Endothelial cell of umbilical vein (primary cell): ENCODE results near the gene ZDHHC22. TPM values are rescaled to one million over a fixed set of nuclear protein-coding genes. Genes with fewer than 3 reads are reported as not detected.

Experiments used
- BruUV-seq: library from RNA; stranded (reverse); fragments of 400-500 nt; replicated peaks from 2 replicates; lab custom pipeline; 2021; lab: Mats Ljungman, UMichigan
- CTCF ChIA-PET: fragments of 300-600, 350-600 bp; sonication (Branson Sonifier 250); formaldehyde crosslinking; loops from one replicate; lab custom pipeline; 2021; ENCODE audit warnings: antibody characterized with exemption, inconsistent platforms; lab: Charles Lee
- POLR2A ChIA-PET: fragments of 300-600, 350-600 bp; sonication (Branson Sonifier 250); formaldehyde crosslinking; loops from one replicate; lab custom pipeline; 2021; ENCODE audit warnings: antibody characterized with exemption, inconsistent platforms; lab: Charles Lee
- DNase-seq: peaks from one replicate; pipeline ENCODE4 v3.0.0-alpha.2; 2011; ENCODE audit warnings: low read depth, low spot score
- FAIRE-seq: peaks from 2 replicates; lab custom pipeline; 2011; peaks lifted over from hg19 to GRCh38; lab: Jason Lieb, UNC
- H2AFZ ChIP-seq: 2 replicates; pipeline ENCODE4 v1.6.0; 2012; ENCODE audit warnings: low read depth, low read length, control low read depth, inconsistent platforms
- H3K27ac ChIP-seq: 2 replicates; pipeline ENCODE4 v1.5.1; 2011; ENCODE audit warnings: low read depth, mild to moderate bottlenecking, control low read depth, low read length, moderate library complexity; ENCODE audit not compliant: insufficient read depth
- H3K27me3 ChIP-seq, 2 experiments: 2 replicates each; pipeline versions ENCODE4 v1.6.0 to v1.6.1; 2011; ENCODE audit warnings: low read length in 2 of 2, mixed read lengths in 1 of 2; ENCODE audit not compliant: control insufficient read depth in 2 of 2, insufficient read depth in 2 of 2
- H3K36me3 ChIP-seq, 2 experiments: 2 replicates in 1 of 2; 3 replicates in 1 of 2; pipeline ENCODE4 v1.5.1; 2011; ENCODE audit warnings: low read length in 2 of 2, mild to moderate bottlenecking in 1 of 2, moderate library complexity in 1 of 2; ENCODE audit not compliant: control insufficient read depth in 2 of 2, insufficient read depth in 2 of 2; ENCODE audit errors: extremely low read depth in 1 of 2
- H3K4me1 ChIP-seq: 3 replicates; pipeline ENCODE4 v1.5.1; 2011; ENCODE audit warnings: mild to moderate bottlenecking, low read length; ENCODE audit not compliant: control insufficient read depth, insufficient read depth; ENCODE audit errors: extremely low read depth
- H3K4me2 ChIP-seq: 2 replicates; pipeline ENCODE4 v1.6.1; 2011; ENCODE audit warnings: low read length, control low read depth, mixed read lengths; ENCODE audit not compliant: insufficient read depth
- H3K4me3 ChIP-seq, 3 experiments: fragments of 200-600 bp in 1 of 3; sonication (generic), shearing (Covaris generic) in 1 of 3; replicated peaks in 1 of 3; 2 replicates each; pipeline ENCODE4 v1.5.1; 2011 to 2016; ENCODE audit warnings: control low read depth in 3 of 3, low read length in 3 of 3, mild to moderate bottlenecking in 2 of 3, inconsistent platforms in 1 of 3, low read depth in 1 of 3, moderate library complexity in 1 of 3; ENCODE audit not compliant: insufficient read depth in 1 of 3
- H3K79me2 ChIP-seq: 2 replicates; pipeline ENCODE4 v1.6.0; 2012; ENCODE audit warnings: low read length, inconsistent platforms; ENCODE audit not compliant: control insufficient read depth, insufficient read depth
- H3K9ac ChIP-seq: replicated peaks from 2 replicates; pipeline ENCODE3; 2011; ENCODE audit warnings: low read length, control low read depth; ENCODE audit not compliant: insufficient read depth; ENCODE audit errors: extremely low read depth
- H3K9me1 ChIP-seq: replicated peaks from 3 replicates; pipeline ENCODE4 v1.6.0; 2011; ENCODE audit warnings: mild to moderate bottlenecking, low read length; ENCODE audit not compliant: control insufficient read depth, insufficient read depth; ENCODE audit errors: extremely low read depth
- H3K9me3 ChIP-seq: replicated peaks from 2 replicates; pipeline ENCODE4 v1.5.1; 2012; ENCODE audit warnings: low read length, inconsistent platforms; ENCODE audit not compliant: control insufficient read depth, insufficient read depth
- H4K20me1 ChIP-seq: replicated peaks from 2 replicates; pipeline ENCODE3; 2011; ENCODE audit warnings: mild to moderate bottlenecking, low read length; ENCODE audit not compliant: control insufficient read depth, insufficient read depth; ENCODE audit errors: extremely low read depth
- EZH2 ChIP-seq: IDR thresholded peaks from 2 replicates; pipeline ENCODE4 v1.6.1; 2012; ENCODE audit warnings: borderline replicate concordance, low read depth, mild to moderate bottlenecking, moderate library complexity, low read length, inconsistent platforms; ENCODE audit not compliant: severe bottlenecking
- FOS ChIP-seq: IDR thresholded peaks from 2 replicates; pipeline ENCODE4 v1.6.1; 2011; ENCODE audit warnings: mild to moderate bottlenecking, low read length, moderate library complexity, borderline replicate concordance; ENCODE audit not compliant: insufficient read depth
- GATA2 ChIP-seq: IDR thresholded peaks from 2 replicates; pipeline ENCODE4 v1.7.0; 2011; ENCODE audit warnings: low read depth, mild to moderate bottlenecking, moderate library complexity, mixed read lengths, low read length; ENCODE audit not compliant: insufficient read length, insufficient read depth
- JUN ChIP-seq: IDR thresholded peaks from 2 replicates; pipeline ENCODE4 v1.6.1; 2011; ENCODE audit warnings: borderline replicate concordance, low read depth; ENCODE audit not compliant: insufficient read length, insufficient read depth
- MAX ChIP-seq: IDR thresholded peaks from 2 replicates; pipeline ENCODE4 v1.6.1; 2011; ENCODE audit not compliant: insufficient read depth, insufficient read length
- MYC ChIP-seq: IDR thresholded peaks from one replicate; pipeline ENCODE4 v1.6.1; 2011; ENCODE audit warnings: mild to moderate bottlenecking, low read depth, low read length
- POLR2A ChIP-seq: IDR thresholded peaks from 2 replicates; pipeline ENCODE4 v1.6.1; 2012; ENCODE audit warnings: low read depth, mild to moderate bottlenecking, control low read depth, low read length
- POLR2AphosphoS5 ChIP-seq: IDR thresholded peaks from 2 replicates; pipeline ENCODE4 v1.6.1; 2012; ENCODE audit warnings: low read depth, mild to moderate bottlenecking, control low read depth, low read length, moderate library complexity; ENCODE audit not compliant: insufficient read depth
- dilution Hi-C: fragments of 300-500 bp; cut with MboI; formaldehyde crosslinking; loops from one replicate; pipeline ENCODE4 v1.15.0; 2019; ENCODE audit warnings: low sequenced_read_pairs; ENCODE audit not compliant: extremely low pct_ligation_motif_present
- intact Hi-C: fragments of 100-400 bp; cut with micrococcal nuclease; formaldehyde crosslinking; loops from one replicate; pipeline ENCODE4 v1.10.0; 2022
- polyA plus RNA-seq, 4 experiments: library from polyadenylated mRNA; depleted of rRNA in 3 of 4; stranded (reverse) in 3 of 4; unstranded in 1 of 4; fragments of >200 nt; gene quantifications; 2 replicates each; pipeline versions ENCODE4 v1.2.1 to v1.2.3, GENCODE V29; 2011 to 2012; ENCODE audit warnings: missing spikeins in 1 of 4
- total RNA-seq: library from RNA; stranded (reverse); gene quantifications from 2 replicates; pipeline ENCODE4 v1.2.3, GENCODE V29; 2021
- TF ChIP-seq, protein P1 (sequence below), 2 donors: IDR thresholded peaks; 1 replicate in 1 of 2; 2 replicates in 1 of 2; pipeline ENCODE4 v1.5.1; 2011; ENCODE audit warnings: low read length in 2 of 2, mild to moderate bottlenecking in 2 of 2, moderate library complexity in 2 of 2, control low read depth in 1 of 2, inconsistent platforms in 1 of 2, low read depth in 1 of 2; ENCODE audit not compliant: insufficient read depth in 1 of 2; ENCODE audit errors: extremely low read depth in 1 of 2

The ZDHHC22 gene
- total and polyA plus RNA-seq, 2 donors (not counting 3 experiments of a cell fraction or from before 2014, with no cell fraction given): 0.03 to 0.24 TPM

GRCh38 chr14:77180726-77181602 lies 39.4 kb upstream of the ZDHHC22 start:
- Histone ChIP-seq H2AFZ (no peak overlapping the region), H4K20me1 (no peaks in the 10 kb centered on the region), H3K27me3 (peaks cover 5 to 15% of the 10 kb centered on the region in 2 experiments), H3K9ac (no peak overlapping the region), H3K4me1 (no peaks in the 10 kb centered on the region), H3K36me3 (no peaks in the 10 kb centered on the region), H3K9me3 (no peaks in the 10 kb centered on the region), H3K4me2 (no peak overlapping the region), H3K79me2 (no peaks in the 10 kb centered on the region), H3K9me1 (no peaks in the 10 kb centered on the region), H3K4me3 (no peak overlapping the region), H3K27ac (no peak overlapping the region)
- FAIRE-seq (no peak), DNase-seq (no peak)
- POLR2A ChIA-PET: no interaction called here
- CTCF ChIA-PET: interaction anchor here (1.7 kb wide), 1 partner anchor 32 kb away, joined by 5 read pairs; no protein-coding TSS in a partner anchor
- intact Hi-C loops: no loop called here
- TF ChIP-seq EZH2: no peak
- TF ChIP-seq POLR2AphosphoS5: no peak
- TF ChIP-seq, protein P1, sequence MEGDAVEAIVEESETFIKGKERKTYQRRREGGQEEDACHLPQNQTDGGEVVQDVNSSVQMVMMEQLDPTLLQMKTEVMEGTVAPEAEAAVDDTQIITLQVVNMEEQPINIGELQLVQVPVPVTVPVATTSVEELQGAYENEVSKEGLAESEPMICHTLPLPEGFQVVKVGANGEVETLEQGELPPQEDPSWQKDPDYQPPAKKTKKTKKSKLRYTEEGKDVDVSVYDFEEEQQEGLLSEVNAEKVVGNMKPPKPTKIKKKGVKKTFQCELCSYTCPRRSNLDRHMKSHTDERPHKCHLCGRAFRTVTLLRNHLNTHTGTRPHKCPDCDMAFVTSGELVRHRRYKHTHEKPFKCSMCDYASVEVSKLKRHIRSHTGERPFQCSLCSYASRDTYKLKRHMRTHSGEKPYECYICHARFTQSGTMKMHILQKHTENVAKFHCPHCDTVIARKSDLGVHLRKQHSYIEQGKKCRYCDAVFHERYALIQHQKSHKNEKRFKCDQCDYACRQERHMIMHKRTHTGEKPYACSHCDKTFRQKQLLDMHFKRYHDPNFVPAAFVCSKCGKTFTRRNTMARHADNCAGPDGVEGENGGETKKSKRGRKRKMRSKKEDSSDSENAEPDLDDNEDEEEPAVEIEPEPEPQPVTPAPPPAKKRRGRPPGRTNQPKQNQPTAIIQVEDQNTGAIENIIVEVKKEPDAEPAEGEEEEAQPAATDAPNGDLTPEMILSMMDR (IDR thresholded peaks at IDR 0.05; ENCODE audit: extremely low read depth in 1 of 2, insufficient read depth in 1 of 2, low read depth in 1 of 2, low read length in 2 of 2): no peak
- TF ChIP-seq MYC: no peak
- TF ChIP-seq POLR2A: no peak
- TF ChIP-seq FOS: no peak
- no peak for TF ChIP-seq GATA2
- no peak for TF ChIP-seq MAX
- TF ChIP-seq JUN: no peak
- no TSS peak for BruUV-seq
- dilution Hi-C loops: no loop called here
